Vagina (tissue), 2 donors: ENCODE data around the gene ABTB2.

Experiments used
- POLR2A ChIP-seq, 2 donors: fragments of 450-650 bp; IDR thresholded peaks; one replicate each; pipeline ENCODE4 v1.6.1; 2017; ENCODE audit warnings: antibody characterized with exemption in 2 of 2, mild to moderate bottlenecking in 2 of 2, moderate library complexity in 2 of 2
- TF ChIP-seq, protein P1 (sequence below), 3 experiments: fragments of 450-650 bp in 2 of 3; fragments of 200-600 bp in 1 of 3; sonication (generic) in 1 of 3; IDR thresholded peaks; one replicate each; pipeline ENCODE4 v1.5.1; 2017 to 2019; ENCODE audit warnings: antibody characterized with exemption in 3 of 3, mild to moderate bottlenecking in 2 of 3, moderate library complexity in 2 of 3

DNA sequence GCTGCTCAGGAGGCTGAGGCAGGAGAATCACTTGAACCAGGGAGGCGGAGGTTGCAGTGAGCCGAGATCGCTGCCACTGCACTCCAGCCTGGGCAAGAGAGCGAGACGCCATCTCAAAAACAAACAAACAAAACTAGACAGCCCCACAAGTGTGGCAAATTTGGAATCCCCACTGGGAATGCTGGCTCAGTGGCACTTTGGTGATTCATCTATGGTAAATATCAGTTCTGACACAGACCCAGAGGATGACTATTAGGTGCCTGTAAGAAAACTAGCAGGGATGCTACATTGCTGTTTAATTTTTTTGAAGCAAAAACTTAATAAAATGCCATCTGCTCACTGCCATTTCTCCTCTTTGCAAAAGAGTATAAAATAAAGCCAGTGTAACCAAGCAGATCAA lies 144.4 kb downstream of the ABTB2 start:
- no peak for TF ChIP-seq POLR2A (IDR thresholded peaks at IDR 0.05)
- TF ChIP-seq, protein P1, sequence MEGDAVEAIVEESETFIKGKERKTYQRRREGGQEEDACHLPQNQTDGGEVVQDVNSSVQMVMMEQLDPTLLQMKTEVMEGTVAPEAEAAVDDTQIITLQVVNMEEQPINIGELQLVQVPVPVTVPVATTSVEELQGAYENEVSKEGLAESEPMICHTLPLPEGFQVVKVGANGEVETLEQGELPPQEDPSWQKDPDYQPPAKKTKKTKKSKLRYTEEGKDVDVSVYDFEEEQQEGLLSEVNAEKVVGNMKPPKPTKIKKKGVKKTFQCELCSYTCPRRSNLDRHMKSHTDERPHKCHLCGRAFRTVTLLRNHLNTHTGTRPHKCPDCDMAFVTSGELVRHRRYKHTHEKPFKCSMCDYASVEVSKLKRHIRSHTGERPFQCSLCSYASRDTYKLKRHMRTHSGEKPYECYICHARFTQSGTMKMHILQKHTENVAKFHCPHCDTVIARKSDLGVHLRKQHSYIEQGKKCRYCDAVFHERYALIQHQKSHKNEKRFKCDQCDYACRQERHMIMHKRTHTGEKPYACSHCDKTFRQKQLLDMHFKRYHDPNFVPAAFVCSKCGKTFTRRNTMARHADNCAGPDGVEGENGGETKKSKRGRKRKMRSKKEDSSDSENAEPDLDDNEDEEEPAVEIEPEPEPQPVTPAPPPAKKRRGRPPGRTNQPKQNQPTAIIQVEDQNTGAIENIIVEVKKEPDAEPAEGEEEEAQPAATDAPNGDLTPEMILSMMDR (IDR thresholded peaks at IDR 0.05), result no peak
